GM21723 (cell line): ENCODE results near the gene NKD1.
"Not testable (repeated sequence)": the region's sequence is repeated elsewhere in the genome, so short reads cannot be mapped to it uniquely, and the experiment has no call there.

ENCODE experiments used
- ATAC-seq: cut with Tn5 transposase; IDR thresholded peaks from one replicate; pipeline ENCODE4 v1.9.1; 2021; ENCODE audit warnings: mild to moderate bottlenecking, moderate library complexity; ENCODE audit not compliant: unreplicated experiment

The NKD1 gene

GRCh38 chr16:50536258-50536645 lies 11.9 kb upstream of the NKD1 start:
- not testable (repeated sequence) for ATAC-seq

- no peak for ATAC-seq
Observed at GRCh38 chr16:50537533-50538290, 10.5 kb upstream of the NKD1 start.

DNA sequence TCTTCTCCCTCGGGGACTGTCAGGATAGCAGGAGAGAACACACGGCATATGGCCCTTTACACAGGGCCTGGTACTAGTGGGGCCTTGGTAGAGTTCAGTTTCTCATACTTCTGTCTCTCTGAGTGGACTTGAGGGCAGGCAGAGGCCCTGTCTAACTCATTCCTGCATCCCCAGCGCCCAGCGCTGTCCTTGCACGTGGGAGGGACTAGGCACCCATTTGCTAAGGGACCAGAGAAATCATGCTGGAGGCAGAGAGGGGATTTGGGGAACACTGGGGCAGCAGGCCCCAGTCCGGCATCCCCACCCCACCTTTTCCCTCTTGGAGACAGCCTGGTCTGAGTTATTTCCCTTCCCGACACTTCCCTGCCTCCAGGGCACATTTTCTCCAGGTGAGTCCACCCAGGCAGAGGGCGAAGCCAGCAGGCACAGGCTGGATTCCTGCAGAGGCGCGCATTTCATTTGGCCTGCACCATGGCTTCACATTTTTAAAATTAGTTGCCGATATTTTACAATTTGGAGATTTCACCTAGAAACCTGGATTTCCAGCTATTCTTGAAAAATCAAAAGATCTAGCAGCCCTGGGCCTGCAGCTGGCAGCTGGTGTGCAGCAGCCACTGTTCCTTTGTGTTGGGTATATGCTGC lies 9.7 kb upstream of the NKD1 start:
- no peak for ATAC-seq

- no peak for ATAC-seq
Observed at GRCh38 chr16:50539053-50539695, 9.0 kb upstream of the NKD1 start.

DNA sequence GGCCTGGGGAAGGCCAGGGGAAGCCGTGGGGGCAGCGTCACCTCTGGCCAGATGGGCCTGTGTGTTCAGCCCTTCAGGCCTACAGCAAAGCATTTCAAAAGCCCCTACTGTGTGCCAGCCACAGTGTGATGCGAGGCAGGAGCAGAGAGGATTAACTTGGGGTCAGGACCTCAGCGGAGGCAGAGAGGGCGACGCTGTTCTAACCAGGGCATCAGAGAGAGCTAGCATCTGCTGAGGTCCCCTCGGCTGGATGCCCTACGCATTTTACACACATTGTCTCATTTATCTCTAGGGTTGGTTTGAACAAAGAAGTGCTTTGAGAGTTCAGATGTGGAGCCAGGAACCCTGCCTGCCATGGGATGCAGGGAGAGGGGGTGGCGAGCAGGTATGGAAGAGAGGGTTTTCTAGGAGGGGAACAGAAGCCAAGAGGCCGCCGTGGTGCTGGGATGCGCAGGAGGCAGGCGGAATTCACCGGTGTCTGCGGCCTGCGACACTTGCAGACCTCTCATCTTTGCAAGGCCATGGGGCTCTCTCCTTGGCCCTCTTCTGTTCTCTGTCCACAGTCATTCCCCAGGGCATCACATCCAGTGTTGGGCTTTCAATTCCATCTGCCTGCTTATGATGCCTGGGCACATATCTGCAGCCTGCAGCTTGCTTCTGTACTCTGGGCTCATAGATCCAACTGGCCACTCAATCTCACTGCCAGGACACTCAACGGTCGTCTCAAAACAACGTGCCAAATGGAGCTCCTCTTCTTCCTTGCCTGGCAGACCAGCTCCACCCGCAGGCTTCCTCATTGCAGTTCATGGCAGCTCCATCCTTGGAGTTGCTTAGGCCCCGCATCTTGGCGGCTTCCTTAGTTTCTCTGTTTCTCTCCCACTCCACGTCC lies 8.1 kb upstream of the NKD1 start:
- no peak for ATAC-seq

GRCh38 chr16:50540711-50541007 lies 7.5 kb upstream of the NKD1 start:
- ATAC-seq = no peak

- no peak for ATAC-seq
Observed at GRCh38 chr16:50542703-50543102, 5.5 kb upstream of the NKD1 start.

DNA sequence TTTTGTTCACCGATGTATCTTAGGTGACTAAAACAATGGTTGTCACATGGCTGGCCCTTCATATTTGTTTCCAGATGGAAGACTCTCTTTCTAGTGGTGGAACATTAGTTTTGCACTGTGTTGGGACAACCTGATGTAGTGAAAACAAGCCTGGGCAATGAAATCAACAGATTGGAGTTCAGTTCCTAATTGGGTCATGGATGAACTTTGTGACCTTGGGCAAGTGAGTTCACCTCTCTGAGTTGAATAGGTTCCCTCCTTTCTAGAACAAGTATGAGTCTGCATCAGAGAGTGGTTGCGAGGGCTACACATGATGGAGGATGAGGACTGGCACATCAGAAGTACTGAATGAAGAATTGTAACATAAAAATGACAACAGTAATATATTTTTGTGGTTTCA lies 2.1 kb upstream of the NKD1 start:
- ATAC-seq = no peak

DNA sequence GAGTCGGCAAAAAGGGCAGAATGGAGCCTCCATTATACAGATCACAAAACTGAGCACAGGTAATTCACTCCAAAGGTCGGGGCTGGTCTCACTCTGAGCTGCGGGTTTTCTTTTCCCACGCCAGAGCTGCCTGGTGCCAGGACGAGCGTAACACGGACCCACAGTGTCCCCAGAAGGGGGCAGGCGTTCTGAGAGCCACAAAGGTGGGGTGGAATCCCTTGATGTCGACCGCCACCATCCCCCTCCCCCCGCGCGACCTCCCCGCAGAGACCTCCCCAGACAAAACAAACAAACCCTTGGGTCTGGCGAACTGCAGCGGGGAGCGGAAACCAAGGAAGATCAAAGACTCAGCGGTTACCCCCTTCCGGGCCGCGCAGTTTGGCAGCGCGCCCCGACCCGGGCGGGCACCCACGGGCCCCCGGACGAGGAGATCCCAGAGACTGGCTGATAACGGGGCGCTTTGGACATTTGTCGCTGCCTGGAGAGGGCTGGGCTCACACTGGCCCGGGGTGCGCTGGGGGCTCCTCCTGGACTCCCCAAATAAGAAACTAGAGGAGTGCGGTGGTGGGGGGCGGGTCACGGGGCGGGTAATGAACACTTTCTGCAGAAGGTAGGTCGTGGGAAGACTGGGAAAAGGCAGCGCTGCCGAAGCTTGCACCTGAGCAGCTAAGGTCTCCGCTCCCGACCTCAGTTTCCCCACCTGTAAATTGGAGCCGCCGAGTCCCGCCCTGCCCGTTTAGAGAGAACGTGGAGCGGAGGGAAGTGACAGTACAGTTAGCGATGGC lies 664 bp upstream of the NKD1 start:
- peak; percentile 41 for ATAC-seq

GRCh38 chr16:50548909-50549560 lies 839 bp downstream of the NKD1 start:
- ATAC-seq = no peak

DNA sequence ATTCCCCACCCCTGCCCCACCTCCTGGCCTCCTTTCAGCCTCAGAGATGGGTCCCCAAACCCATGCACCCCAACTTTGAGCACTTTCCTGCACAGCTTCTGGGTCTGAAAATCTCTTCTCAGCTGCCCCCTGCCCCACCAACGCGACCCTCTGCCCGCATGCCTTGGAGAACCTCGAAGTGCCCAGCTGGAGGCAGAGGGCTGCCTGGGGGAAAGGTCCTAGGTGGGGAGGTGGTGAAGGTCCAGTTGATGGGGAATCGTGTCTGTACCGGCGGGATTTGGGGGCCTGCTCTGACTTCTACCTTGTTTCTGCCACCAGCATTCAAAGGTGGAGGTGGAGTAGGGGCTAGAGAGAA lies 1.3 kb downstream of the NKD1 start:
- ATAC-seq = no peak

GRCh38 chr16:50550035-50550434 lies 1.8 kb downstream of the NKD1 start:
- ATAC-seq = no peak

- ATAC-seq = no peak
Observed at GRCh38 chr16:50550866-50551641, 2.9 kb downstream of the NKD1 start.

GRCh38 chr16:50552476-50553101 lies 4.4 kb downstream of the NKD1 start:
- ATAC-seq = no peak

DNA sequence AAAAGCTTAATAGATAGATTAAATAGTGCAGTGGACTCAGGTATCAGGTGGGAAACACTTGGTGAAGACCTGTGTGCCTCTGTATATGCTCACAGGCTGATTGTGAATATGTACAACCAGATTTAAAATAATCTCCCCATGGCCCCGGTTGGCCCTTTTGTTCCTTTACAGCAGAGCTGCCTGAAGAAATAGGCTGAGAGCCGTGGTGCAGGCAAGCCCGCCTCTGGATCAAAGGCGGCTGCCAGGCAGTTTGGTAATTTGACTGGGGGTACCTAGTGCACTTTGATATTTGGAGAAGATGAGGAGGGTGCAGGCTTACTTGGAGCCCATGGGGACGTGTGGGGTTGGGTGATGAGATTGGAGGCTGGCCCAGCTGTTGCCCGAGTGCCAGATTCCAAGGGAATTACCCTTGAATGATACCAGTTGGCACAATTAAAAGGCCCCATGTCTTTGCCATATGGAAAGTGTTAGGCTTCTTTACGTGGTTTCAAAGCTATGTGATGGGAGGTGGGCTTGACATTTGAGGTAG lies 5.0 kb downstream of the NKD1 start:
- ATAC-seq = no peak

DNA sequence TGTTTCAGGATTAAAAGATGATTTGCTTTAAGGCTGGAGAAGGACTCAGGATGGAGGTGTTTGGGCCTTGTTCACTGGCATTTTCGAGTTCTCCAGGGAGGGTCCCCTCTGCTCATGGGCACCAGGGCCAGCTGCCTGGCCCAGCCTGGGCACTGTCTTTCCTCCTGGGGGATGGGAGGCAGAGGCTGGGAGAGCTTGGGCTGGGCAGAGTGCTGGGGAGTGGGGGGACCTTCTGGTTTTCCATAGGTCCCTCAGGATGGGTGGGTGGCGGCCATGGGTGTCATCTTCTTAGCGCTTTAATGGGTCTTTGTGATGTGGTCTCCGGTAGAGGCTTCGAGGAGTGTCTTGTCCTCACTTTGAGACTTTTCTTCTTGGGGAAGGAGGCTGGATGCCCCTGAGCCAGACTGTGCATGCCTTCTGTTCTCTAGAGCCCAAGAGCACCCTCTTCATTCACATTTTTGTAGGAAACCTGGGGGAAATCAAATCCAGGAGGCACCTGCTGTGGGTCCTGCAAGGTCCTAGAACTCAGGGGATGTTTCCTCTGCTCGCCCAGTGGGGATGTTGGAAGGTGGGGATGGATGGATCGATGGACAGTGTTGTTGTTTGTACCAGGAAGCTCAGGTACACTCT lies 5.7 kb downstream of the NKD1 start:
- ATAC-seq = no peak

DNA sequence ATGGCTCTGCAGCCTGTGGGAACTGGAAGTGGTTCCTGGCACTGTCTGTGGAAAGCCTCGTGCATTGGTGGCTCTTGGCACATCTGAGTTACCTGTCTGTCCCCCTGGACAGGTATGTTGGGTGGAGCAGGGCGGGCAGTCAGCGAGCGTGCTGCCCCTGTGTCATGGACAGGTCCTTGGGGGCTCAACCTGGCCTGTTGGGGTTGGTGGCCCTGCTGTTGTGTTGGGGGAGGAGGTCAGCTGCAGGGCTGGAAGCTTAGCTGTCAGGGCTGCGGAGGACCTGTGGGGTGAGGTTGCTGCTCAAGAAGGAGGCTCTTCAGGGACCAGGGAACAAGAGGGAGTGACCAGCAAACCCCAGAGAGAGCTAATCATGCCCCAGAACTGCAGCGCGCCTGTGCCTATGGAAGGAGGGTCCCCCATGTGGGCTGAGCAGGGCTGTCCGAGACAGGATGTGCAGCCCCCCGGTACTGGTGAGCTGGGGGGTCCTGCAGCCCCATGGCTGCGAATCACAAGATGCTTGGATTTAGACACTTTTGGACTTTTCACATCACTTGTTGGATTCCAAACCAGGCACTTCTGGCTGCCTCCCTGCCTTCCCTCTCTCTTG lies 7.2 kb downstream of the NKD1 start:
- ATAC-seq = no peak
